OCI-LY1 (cell line): ENCODE data around the gene PIK3R4.

ENCODE experiments used
- CTCF ChIP-seq: fragments of 200-600 bp; sonication (generic), shearing (Covaris generic); IDR thresholded peaks from 2 replicates; pipeline ENCODE4 v1.5.1; 2017; ENCODE audit warnings: mild to moderate bottlenecking, antibody characterized with exemption, low read length, moderate library complexity, mixed read lengths
- EZH2 ChIP-seq: fragments of 200-600 bp; sonication (generic), shearing (Covaris generic); IDR thresholded peaks from 2 replicates; pipeline ENCODE4 v1.8.0; 2017; ENCODE audit warnings: borderline replicate concordance, mixed run types, mild to moderate bottlenecking, antibody characterized with exemption, low read length, moderate library complexity, mixed read lengths

GRCh38 chr3:130669740-130670139, 76.9 kb downstream of the PIK3R4 start:
- TF ChIP-seq CTCF (no peak), EZH2 (no peak)
